HG03469 (cell line): Measurements from ENCODE around the gene KCNK5.

Experiments
- ATAC-seq: cut with Tn5 transposase; IDR thresholded peaks from one replicate; pipeline ENCODE4 v1.9.1; 2021; ENCODE audit warnings: mild to moderate bottlenecking, moderate library complexity, moderate number of reproducible peaks; ENCODE audit not compliant: unreplicated experiment

KCNK5 gene

GRCh38 chr6:39143238-39143930 is 85.9 kb downstream of the KCNK5 start:
- no peak for ATAC-seq

- ATAC-seq: no peak
These were observed 88.6 kb downstream of the KCNK5 start for GRCh38 chr6:39140556-39141167.
